Spleen (tissue), 11 donors: Measurements from ENCODE around the gene OR52I1. TPM values are rescaled to one million over a fixed set of nuclear protein-coding genes. Genes with fewer than 3 reads are reported as not detected.

Source experiments
- DNase-seq: peaks from one replicate; pipeline ENCODE4 v3.0.0-alpha.2; 2020
- H3K27ac ChIP-seq, 8 donors: fragments of 200-600 bp; sonication (generic) in 7 of 8; 1 replicate in 4 of 8; 2 replicates in 4 of 8; pipeline versions ENCODE4 v1.5.0 to v1.8.0; 2016 to 2021; ENCODE audit warnings: inconsistent platforms in 4 of 8, mild to moderate bottlenecking in 4 of 8, moderate library complexity in 1 of 8
- H3K27me3 ChIP-seq, 7 donors: fragments of 200-600 bp; sonication (generic) in 6 of 7; replicated peaks in 1 of 7; 1 replicate in 4 of 7; 2 replicates in 3 of 7; pipeline versions ENCODE4 v1.5.0 to v1.8.0; 2016 to 2021; ENCODE audit warnings: inconsistent platforms in 3 of 7, mild to moderate bottlenecking in 1 of 7
- H3K36me3 ChIP-seq, 6 donors: fragments of 200-600 bp; sonication (generic) in 5 of 6; 1 replicate in 4 of 6; 2 replicates in 2 of 6; pipeline versions ENCODE4 v1.5.0 to v1.8.0; 2016 to 2021; ENCODE audit warnings: inconsistent platforms in 2 of 6
- H3K4me1 ChIP-seq, 6 donors: fragments of 200-600 bp; sonication (generic) in 5 of 6; 1 replicate in 3 of 6; 2 replicates in 3 of 6; pipeline versions ENCODE4 v1.5.0 to v1.8.0; 2016 to 2021; ENCODE audit warnings: inconsistent platforms in 3 of 6
- H3K4me3 ChIP-seq, 8 donors: fragments of 200-600 bp; sonication (generic) in 7 of 8; 1 replicate in 4 of 8; 2 replicates in 4 of 8; pipeline versions ENCODE4 v1.5.0 to v1.8.0; 2016 to 2021; ENCODE audit warnings: inconsistent platforms in 4 of 8, mild to moderate bottlenecking in 4 of 8, moderate library complexity in 2 of 8
- H3K9me3 ChIP-seq, 8 donors: fragments of 200-600 bp; sonication (generic) in 7 of 8; 1 replicate in 4 of 8; 2 replicates in 4 of 8; pipeline versions ENCODE4 v1.5.0 to v1.8.0; 2016 to 2021; ENCODE audit warnings: inconsistent platforms in 4 of 8
- CTCF ChIP-seq, 11 experiments: fragments of 200-600 bp in 7 of 11; fragments of 450-650 bp in 4 of 11; sonication (generic) in 4 of 11; IDR thresholded peaks in 8 of 11; conservative IDR thresholded peaks in 3 of 11; 1 replicate in 7 of 11; 2 replicates in 4 of 11; pipeline versions ENCODE4 v1.4.0 to v1.8.0; 2016 to 2021; ENCODE audit warnings: antibody characterized with exemption in 11 of 11, inconsistent platforms in 4 of 11, mild to moderate bottlenecking in 1 of 11
- POLR2A ChIP-seq, 3 donors: fragments of 450-650 bp; IDR thresholded peaks; one replicate each; pipeline ENCODE4 v1.5.1; 2017; ENCODE audit warnings: antibody characterized with exemption in 3 of 3, mild to moderate bottlenecking in 1 of 3
- POLR2AphosphoS5 ChIP-seq, 3 donors: sonication (generic); formaldehyde crosslinking; IDR thresholded peaks; one replicate each; pipeline ENCODE4 v1.5.1; 2017; ENCODE audit warnings: antibody characterized with exemption in 3 of 3
- WGBS, 5 donors: extraction: QIAGEN DNeasy Blood & Tissue Kit in 3 of 5; methylation state at CpG; one replicate each; pipeline versions ENCODE4 v1.1.5 to v1.1.7; 2013 to 2018; 5-methylcytosine and 5-hydroxymethylcytosine counted together
- intact Hi-C: fragments of 100-400 bp; cut with DNase I; formaldehyde crosslinking; loops from one replicate; pipeline ENCODE4 v1.15.0; 2023; ENCODE audit warnings: low total_unique reads
- polyA plus RNA-seq, 3 donors: library from polyadenylated mRNA; stranded (reverse); fragments of 200-250 nt; gene quantifications; one replicate each; pipeline ENCODE4 v1.2.1, GENCODE V29; 2013
- total RNA-seq, 7 donors: library from RNA; depleted of rRNA in 3 of 7; stranded (reverse); fragments of >200 nt in 3 of 7; fragmentation: NEBNext Ultra II Directional in 4 of 7; extraction: Animal tissue kit (Norgen Biotek cat#: 25700) in 4 of 7; gene quantifications; one replicate each; pipeline versions ENCODE4 v1.1.0 to v1.2.1, GENCODE V29; 2016 to 2021
- donor health status: healthy with polysubstance abuse.
- donor health status: DM: no; HTN: no; CAD: no; lungs with moderate emphysema.
- donor health status: DM: no; HTN: no; CAD: no.
- donor health status: Bipolar disorder and iron deficiency.
- donor health status: healthy.
- donor health status: DM: no; HTN: no; CAD: no.
- donor health status: DM: yes; HTN: yes; CAD: no.

The OR52I1 gene
- total and polyA plus RNA-seq, 10 donors, result not detected

- 65 to 73% (median 67%) methylated on average over 7 of the region's 7 CpGs for WGBS, 5 donors
- H3K4me1 ChIP-seq, result peaks cover 0 to 3% (median under 1%) of the 10 kb centered on the region in 6 donors
- H3K27me3 ChIP-seq, result peaks cover 0 to 21% (median 0%) of the 10 kb centered on the region in 7 donors
- TF ChIP-seq POLR2AphosphoS5 (IDR thresholded peaks at IDR 0.05) (peak in 1 of 3 donors; percentile 23), CTCF (IDR thresholded peaks at IDR 0.05 in 8 of 11, conservative IDR thresholded peaks at IDR 0.05 in 3 of 11) (no peak), POLR2A (IDR thresholded peaks at IDR 0.05) (no peak)
- no peak overlapping the region for H3K4me3 ChIP-seq
- H3K36me3 ChIP-seq, result no peaks in the 10 kb centered on the region
- no peaks in the 10 kb centered on the region for H3K9me3 ChIP-seq
- intact Hi-C loops, result loop anchor here (10.0 kb wide), 1 partner anchor 373 kb away; no protein-coding TSS in a partner anchor
- DNase-seq, result no peak
- no peak overlapping the region for H3K27ac ChIP-seq
These were observed 48.2 kb downstream of the OR52I1 start for GRCh38 chr11:4642043-4642442.

GRCh38 chr11:4643076-4643475 lies 49.2 kb downstream of the OR52I1 start:
- DNase-seq, result no peak

DNA sequence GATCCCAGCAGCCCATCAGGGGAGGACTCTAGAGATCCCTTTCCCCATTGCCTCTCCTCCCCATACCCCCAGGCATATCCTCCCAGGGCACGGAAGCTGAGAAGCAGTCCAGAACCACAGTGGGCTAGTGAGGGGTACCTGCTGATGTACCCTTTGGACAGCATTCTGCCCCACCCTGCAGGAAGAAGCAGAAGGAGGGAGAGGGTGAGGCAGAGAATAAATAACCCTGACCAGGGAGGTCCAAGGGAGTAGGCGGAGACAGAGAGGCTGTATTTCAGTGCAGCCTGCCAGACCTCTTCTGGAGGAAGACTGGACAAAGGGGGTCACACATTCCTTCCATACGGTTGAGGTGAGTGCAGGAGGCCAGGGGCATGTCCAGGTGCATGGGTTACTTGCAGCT lies 49.8 kb downstream of the OR52I1 start, which contains the start of gene OR51E1:
OR51E1 (plus strand) TSS at position 301 of the 400 bp plus-strand sequence. CDS start 8,545 bp downstream, outside the sequence.
- peaks cover 0 to 17% (median 0%) of the 10 kb centered on the region in 7 donors for H3K27me3 ChIP-seq
- intact Hi-C loops, result loop anchor here (10.0 kb wide), 1 partner anchor 371 kb away; no protein-coding TSS in a partner anchor
- no peak within 1 kb of the TSS for H3K4me3 ChIP-seq
- H3K9me3 ChIP-seq, result no peaks in the 10 kb centered on the region
- H3K27ac ChIP-seq, result no peak within 1 kb of the TSS
- DNase-seq, result no peak
- H3K36me3 ChIP-seq, result no peaks in the 10 kb centered on the region
- 69 to 93% (median 82%) methylated on average over 3 of the region's 3 CpGs for WGBS, 5 donors
- TF ChIP-seq CTCF (IDR thresholded peaks at IDR 0.05 in 8 of 11, conservative IDR thresholded peaks at IDR 0.05 in 3 of 11) (no peak), POLR2AphosphoS5 (IDR thresholded peaks at IDR 0.05) (no peak), POLR2A (IDR thresholded peaks at IDR 0.05) (no peak)
- no peaks in the 10 kb centered on the region for H3K4me1 ChIP-seq

More at GRCh38 chr11:4643076-4643475, 49.2 kb downstream of the OR52I1 start:
- intact Hi-C loops, result loop anchor here (10.0 kb wide), 1 partner anchor 372 kb away; no protein-coding TSS in a partner anchor
- Histone ChIP-seq H3K27ac (no peak overlapping the region), H3K9me3 (no peaks in the 10 kb centered on the region), H3K4me3 (no peak overlapping the region), H3K36me3 (no peaks in the 10 kb centered on the region), H3K4me1 (no peaks in the 10 kb centered on the region), H3K27me3 (peaks cover 0 to 17% (median 0%) of the 10 kb centered on the region in 7 donors)
- 26 to 66% (median 39%) methylated on average over 5 of the region's 5 CpGs for WGBS, 5 donors
- no peak for TF ChIP-seq POLR2AphosphoS5 (IDR thresholded peaks at IDR 0.05)
- TF ChIP-seq CTCF (IDR thresholded peaks at IDR 0.05 in 8 of 11, conservative IDR thresholded peaks at IDR 0.05 in 3 of 11), result no peak
- no peak for TF ChIP-seq POLR2A (IDR thresholded peaks at IDR 0.05)

- H3K27me3 ChIP-seq, result peaks cover 0 to 17% (median 0%) of the 10 kb centered on the region in 7 donors
- no peak for DNase-seq
- H3K36me3 ChIP-seq, result no peaks in the 10 kb centered on the region
- H3K4me3 ChIP-seq, result no peak overlapping the region
- intact Hi-C loops, result loop anchor here (10.0 kb wide), 1 partner anchor 371 kb away; no protein-coding TSS in a partner anchor
- no peaks in the 10 kb centered on the region for H3K9me3 ChIP-seq
- no peak overlapping the region for H3K27ac ChIP-seq
- H3K4me1 ChIP-seq, result no peaks in the 10 kb centered on the region
- WGBS, 5 donors, result 62 to 79% (median 71%) methylated on average over 4 of the region's 4 CpGs
- no peak for TF ChIP-seq POLR2A (IDR thresholded peaks at IDR 0.05)
- TF ChIP-seq CTCF (IDR thresholded peaks at IDR 0.05 in 8 of 11, conservative IDR thresholded peaks at IDR 0.05 in 3 of 11), result no peak
- TF ChIP-seq POLR2AphosphoS5 (IDR thresholded peaks at IDR 0.05), result no peak
These were observed 50.4 kb downstream of the OR52I1 start for GRCh38 chr11:4644233-4644632.
